HUES6 (cell line): ENCODE data around the gene RNF123.
"Not testable (repeated sequence)": the region's sequence is repeated elsewhere in the genome, so short reads cannot be mapped to it uniquely, and the experiment has no call there.

Source experiments
- H3K27ac ChIP-seq: 2 replicates; pipeline ENCODE4 v1.7.0; 2013; ENCODE audit warnings: low read depth, mild to moderate bottlenecking, low read length, inconsistent platforms
- H3K27me3 ChIP-seq: 2 replicates; pipeline ENCODE4 v1.6.1; 2013; ENCODE audit warnings: low read length; ENCODE audit not compliant: control insufficient read depth, insufficient read depth
- H3K36me3 ChIP-seq: 2 replicates; pipeline ENCODE4 v1.6.1; 2013; ENCODE audit warnings: low read length; ENCODE audit not compliant: control insufficient read depth, insufficient read depth
- H3K4me1 ChIP-seq: 2 replicates; pipeline ENCODE4 v1.6.1; 2013; ENCODE audit warnings: low read length; ENCODE audit not compliant: control insufficient read depth, insufficient read depth
- H3K4me3 ChIP-seq: 2 replicates; pipeline ENCODE4 v1.5.1; 2013; ENCODE audit warnings: low read depth, low read length
- H3K9ac ChIP-seq: one replicate; pipeline ENCODE4 v1.6.1; 2013; ENCODE audit warnings: mild to moderate bottlenecking, low read length
- H3K9me3 ChIP-seq: 2 replicates; pipeline ENCODE4 v1.6.1; 2013; ENCODE audit warnings: low read depth, low read length; ENCODE audit not compliant: control insufficient read depth, insufficient read depth

The RNF123 gene

DNA sequence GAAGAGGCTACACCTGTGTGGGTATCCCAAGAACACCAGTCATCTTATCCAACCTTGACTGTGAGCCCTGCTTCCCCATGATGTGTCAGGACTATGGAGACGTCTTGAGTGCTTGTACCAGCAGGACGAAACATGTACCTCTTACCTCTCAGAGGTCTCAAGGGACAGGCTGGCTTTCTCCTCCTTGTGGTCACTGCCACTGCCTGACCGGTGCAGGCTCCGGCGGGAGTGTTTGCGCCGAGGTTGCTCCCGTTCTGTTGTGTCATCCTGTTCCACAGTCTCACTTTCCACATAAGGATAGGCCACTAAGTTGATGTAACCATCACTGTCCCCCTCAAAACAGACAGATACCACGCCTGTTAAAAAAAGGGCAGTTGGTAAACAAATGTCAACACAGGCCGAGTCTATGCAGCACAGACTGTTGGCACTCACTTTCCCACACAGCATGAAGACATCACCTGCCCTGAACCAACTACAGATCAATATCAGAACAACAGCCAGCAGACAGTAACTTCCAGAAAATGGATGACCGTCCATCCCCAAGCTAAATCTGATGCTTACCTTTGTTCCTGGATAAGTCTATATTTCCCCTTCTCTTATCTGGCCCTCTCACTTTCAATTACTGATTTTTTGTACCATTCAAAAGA is 48.8 kb downstream of the RNF123 start:
- no peaks in the 10 kb centered on the region for H3K27me3 ChIP-seq
- peaks cover 57% of the 10 kb centered on the region for H3K36me3 ChIP-seq
- no peaks in the 10 kb centered on the region for H3K9me3 ChIP-seq
- no peak overlapping the region for H3K4me3 ChIP-seq
- no peaks in the 10 kb centered on the region for H3K4me1 ChIP-seq
- H3K27ac ChIP-seq, result no peak overlapping the region
- no peak overlapping the region for H3K9ac ChIP-seq

DNA sequence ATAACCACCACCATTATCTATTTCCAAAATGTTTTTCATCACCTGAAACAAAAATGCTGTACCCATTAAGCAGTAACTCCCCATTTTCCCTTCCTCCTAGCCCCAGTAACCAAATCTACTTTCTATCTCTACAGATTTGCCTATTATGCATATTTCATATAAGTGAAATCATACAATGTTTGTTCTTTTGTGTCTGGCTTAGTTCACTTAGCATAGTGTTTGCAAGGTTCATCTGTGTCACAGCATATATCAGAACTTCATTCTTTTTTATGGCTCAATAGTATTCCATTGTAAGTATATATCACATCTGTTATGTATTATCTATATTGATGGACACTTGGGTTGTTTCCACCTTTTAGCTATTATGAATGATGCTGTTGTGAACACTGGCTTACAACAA is 51.1 kb downstream of the RNF123 start:
- Histone ChIP-seq H3K4me1 (no peaks in the 10 kb centered on the region), H3K27ac (no peak overlapping the region), H3K9ac (no peak overlapping the region), H3K4me3 (no peak overlapping the region), H3K9me3 (no peaks in the 10 kb centered on the region), H3K36me3 (peaks cover 47% of the 10 kb centered on the region), H3K27me3 (no peaks in the 10 kb centered on the region)

DNA sequence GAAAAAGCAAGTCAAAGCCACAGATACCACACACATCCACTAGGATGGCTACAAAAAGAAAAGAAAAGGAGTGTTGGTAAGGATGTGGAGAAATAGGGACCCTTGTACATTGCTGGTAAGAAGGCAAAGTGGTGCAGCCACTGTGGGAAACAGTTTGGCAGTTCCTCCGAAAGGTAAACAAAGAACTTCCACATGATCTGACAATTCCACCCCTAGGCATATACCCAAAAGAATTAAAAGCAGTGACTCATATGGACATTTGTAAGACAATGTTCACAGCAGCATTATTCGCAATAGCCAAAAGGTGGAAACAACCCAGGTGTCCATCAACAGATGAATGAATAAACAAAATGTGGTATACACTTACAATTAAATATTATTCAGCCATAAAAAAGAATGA is 56.6 kb downstream of the RNF123 start:
- Histone ChIP-seq H3K4me1 (no peaks in the 10 kb centered on the region), H3K9me3 (no peaks in the 10 kb centered on the region), H3K9ac (no peak overlapping the region), H3K36me3 (peaks cover 29% of the 10 kb centered on the region), H3K27me3 (no peaks in the 10 kb centered on the region), H3K27ac (no peak overlapping the region), H3K4me3 (no peak overlapping the region)

DNA sequence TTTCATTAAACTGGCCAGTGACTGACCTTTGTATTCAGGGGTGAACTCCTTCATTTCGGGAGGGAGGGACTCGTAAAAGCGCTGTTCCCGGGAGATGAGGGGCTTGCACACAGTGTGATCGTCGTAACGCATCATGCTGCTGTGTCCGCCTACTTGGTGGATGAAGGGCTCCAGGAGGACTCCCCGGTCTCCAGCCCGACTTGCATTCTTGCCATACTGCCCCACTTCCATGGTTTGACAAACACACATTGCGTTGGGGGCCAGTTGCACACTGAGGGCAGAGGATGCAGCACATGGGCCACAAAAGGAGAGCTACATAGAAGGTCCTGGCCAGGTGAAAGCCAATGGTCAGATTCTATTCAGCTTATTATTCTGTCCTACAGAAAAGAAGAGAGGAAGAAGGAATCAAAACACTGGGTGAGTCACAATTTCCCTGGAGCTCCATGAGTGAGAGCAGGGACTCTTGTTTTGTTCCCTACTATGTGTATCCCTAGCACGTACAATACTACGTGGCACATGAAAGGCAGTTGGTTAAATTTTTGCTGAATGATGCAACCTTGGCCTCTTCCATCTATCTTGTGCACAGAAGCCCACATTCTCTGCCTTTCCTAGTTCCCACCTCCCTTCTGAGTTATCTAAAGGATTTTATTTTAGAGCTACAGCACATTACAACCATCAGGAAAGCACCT is 58.6 kb downstream of the RNF123 start:
- H3K9me3 ChIP-seq, result no peaks in the 10 kb centered on the region
- H3K27ac ChIP-seq, result no peak overlapping the region
- H3K27me3 ChIP-seq, result no peaks in the 10 kb centered on the region
- no peaks in the 10 kb centered on the region for H3K4me1 ChIP-seq
- H3K36me3 ChIP-seq, result peaks cover 22% of the 10 kb centered on the region
- no peak overlapping the region for H3K4me3 ChIP-seq
- H3K9ac ChIP-seq, result no peak overlapping the region

DNA sequence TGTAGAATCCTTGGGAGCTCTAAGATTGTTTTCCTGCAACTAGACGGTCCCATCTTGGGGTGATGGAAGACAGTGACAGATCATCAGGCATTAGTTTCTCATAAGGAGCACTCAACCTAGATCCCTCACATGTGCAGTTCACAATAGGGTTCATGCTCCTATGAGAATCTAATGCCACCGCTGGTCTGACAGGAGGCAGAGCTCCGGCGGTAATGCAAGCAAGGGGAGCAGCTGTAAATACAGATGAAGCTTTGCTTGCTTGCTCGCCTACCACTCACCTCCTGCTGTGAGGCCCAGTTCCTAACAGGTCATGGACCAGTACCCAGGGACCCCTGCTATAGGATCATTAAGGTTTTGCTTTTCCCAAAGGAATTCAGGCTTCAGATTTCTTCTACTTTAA is 59.5 kb downstream of the RNF123 start:
- peaks cover 18% of the 10 kb centered on the region for H3K36me3 ChIP-seq
- H3K9ac ChIP-seq, H3K4me1 ChIP-seq, H3K27ac ChIP-seq, H3K4me3 ChIP-seq, H3K27me3 ChIP-seq, H3K9me3 ChIP-seq: not testable (repeated sequence)

DNA sequence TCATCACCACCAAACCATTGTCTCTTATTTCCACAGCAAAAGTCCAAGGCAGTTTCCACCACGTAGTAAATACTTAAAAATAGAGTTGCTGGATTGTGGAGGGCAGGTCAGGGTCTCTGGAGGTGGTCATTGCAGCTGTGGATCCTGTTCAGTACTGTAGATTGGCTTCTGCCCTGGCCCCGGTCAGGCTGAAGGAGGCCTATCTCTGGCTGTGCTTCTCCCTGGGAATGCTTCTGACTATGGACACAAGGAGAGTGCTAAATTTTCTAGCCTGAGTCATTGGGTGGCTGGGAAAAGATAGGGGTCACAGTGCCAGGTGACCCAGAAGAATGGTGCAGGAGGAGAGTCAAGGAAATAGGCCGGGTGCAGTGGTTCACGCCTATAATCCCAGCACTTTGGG is 60.7 kb downstream of the RNF123 start:
- no peaks in the 10 kb centered on the region for H3K27me3 ChIP-seq
- H3K36me3 ChIP-seq, result peaks cover 13% of the 10 kb centered on the region
- no peaks in the 10 kb centered on the region for H3K4me1 ChIP-seq
- H3K9ac ChIP-seq, result no peak overlapping the region
- H3K4me3 ChIP-seq, result no peak overlapping the region
- no peak overlapping the region for H3K27ac ChIP-seq
- H3K9me3 ChIP-seq, result no peaks in the 10 kb centered on the region

DNA sequence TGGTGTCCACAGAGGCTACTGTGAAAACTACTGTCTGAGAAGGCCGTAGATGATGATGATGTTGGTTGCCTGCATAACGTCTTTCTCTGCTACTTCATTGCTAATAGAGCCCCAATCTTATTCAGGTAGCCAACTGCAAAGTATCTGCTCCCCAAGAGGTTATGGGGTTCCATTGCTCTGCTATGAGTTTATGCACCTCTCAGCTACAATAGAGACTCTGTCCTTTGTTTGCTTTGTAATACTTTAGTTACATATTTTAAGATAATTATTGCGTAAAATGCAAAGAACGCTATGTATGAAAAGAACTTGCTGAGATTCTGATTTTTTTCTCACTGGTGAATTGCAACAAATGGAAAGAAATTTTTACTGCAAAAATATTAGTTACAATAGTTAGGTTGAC is 62.1 kb downstream of the RNF123 start:
- Histone ChIP-seq H3K9me3 (no peaks in the 10 kb centered on the region), H3K4me3 (no peak overlapping the region), H3K9ac (no peak overlapping the region), H3K4me1 (no peaks in the 10 kb centered on the region), H3K27ac (no peak overlapping the region), H3K36me3 (peaks cover 12% of the 10 kb centered on the region), H3K27me3 (no peaks in the 10 kb centered on the region)

DNA sequence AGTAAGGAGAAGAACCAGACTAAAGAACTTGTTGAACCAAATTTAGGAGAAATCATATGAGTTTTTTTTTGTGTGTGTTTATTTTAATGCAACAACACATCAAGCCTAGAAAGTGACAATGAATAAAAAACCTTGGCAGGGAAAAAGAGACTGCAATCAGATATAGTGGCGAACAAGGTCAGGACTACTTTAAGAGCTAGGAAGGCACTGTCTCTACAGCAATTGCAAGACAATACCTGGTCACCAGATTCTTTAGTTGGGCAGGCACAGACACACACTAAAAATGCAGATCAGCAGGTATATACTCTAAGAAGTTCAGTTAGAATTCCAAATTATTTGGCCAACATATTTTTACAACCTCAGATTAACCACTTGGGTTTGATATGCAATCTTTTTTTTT is 65.2 kb downstream of the RNF123 start:
- Histone ChIP-seq H3K27ac (no peak overlapping the region), H3K36me3 (no peaks in the 10 kb centered on the region; the same call in 1 of the 2 replicates), H3K27me3 (no peaks in the 10 kb centered on the region), H3K4me1 (no peaks in the 10 kb centered on the region), H3K9me3 (no peaks in the 10 kb centered on the region), H3K9ac (no peak overlapping the region), H3K4me3 (no peak overlapping the region)

DNA sequence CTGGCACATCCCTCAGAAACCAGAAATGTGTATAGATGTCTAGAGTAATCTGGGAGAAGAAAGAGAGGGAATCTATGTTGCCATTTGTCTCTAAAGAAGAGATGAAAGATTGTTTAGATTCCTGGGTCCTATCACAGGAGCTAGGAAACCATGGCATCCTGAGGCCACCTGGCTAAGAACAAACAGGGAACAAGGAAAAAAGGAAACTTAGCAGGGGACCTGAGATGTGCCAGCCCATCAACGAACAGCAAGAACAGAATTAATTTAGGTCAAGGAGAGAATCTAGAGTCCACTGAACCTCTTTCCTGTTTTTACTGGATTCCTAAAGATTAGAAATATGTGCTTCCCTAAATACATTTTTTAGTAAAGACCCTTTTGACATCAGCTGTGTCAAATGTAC is 66.7 kb downstream of the RNF123 start:
- Histone ChIP-seq H3K27me3 (no peaks in the 10 kb centered on the region), H3K4me1 (no peaks in the 10 kb centered on the region), H3K36me3 (no peaks in the 10 kb centered on the region), H3K4me3 (no peak overlapping the region), H3K27ac (no peak overlapping the region), H3K9ac (no peak overlapping the region), H3K9me3 (no peaks in the 10 kb centered on the region)

DNA sequence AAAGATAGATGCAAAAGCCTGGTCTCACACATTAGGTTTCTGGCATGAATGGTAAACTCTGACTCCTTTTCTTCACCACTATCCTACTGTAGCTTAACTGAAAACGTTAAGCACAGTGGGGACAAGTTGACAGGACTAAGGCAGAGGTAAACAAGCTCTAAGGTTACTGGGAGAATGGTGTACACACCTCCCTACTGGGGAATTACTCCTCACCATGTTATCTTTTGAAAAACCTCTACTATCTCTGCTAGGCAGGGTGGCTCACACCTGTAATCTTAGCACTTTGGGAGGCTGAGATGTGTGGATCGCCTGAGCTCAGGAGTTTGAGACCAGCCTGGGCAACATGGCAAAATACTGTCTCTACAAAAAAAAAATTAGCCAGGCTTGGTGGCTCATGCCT is 67.8 kb downstream of the RNF123 start:
- Histone ChIP-seq H3K9ac (no peak overlapping the region), H3K4me3 (no peak overlapping the region), H3K9me3 (no peaks in the 10 kb centered on the region), H3K4me1 (no peaks in the 10 kb centered on the region), H3K27me3 (no peaks in the 10 kb centered on the region), H3K36me3 (no peaks in the 10 kb centered on the region), H3K27ac (no peak overlapping the region)

DNA sequence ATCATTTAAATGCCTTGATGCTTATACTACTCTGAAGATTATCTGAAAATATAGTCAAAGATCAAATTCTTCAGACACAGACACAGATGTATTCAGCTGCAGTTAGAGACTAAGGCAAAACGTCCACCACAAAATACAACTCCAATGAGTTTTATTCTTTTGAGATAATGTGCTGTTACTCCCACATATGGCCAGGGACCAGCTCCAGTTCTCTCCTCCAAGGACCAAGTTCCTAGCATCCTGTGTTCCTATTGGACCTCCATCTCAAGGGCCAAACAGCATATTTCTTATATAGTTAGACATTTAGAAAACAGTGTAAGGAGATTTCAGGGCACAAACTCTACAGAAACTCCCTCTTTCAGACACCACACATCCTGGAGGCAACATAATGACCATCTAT is 69.9 kb downstream of the RNF123 start:
- H3K9ac ChIP-seq, result no peak overlapping the region
- no peaks in the 10 kb centered on the region for H3K27me3 ChIP-seq
- no peak overlapping the region for H3K27ac ChIP-seq
- H3K9me3 ChIP-seq, result no peaks in the 10 kb centered on the region
- H3K4me1 ChIP-seq, result no peaks in the 10 kb centered on the region
- no peak overlapping the region for H3K4me3 ChIP-seq
- no peaks in the 10 kb centered on the region for H3K36me3 ChIP-seq
